ENCODE results near the gene CLIP2. TPM values are rescaled to one million over a fixed set of nuclear protein-coding genes. Genes with fewer than 3 reads are reported as not detected.
"Not testable (repeated sequence)": the region's sequence is repeated elsewhere in the genome, so short reads cannot be mapped to it uniquely, and the experiment has no call there.

The CLIP2 gene
- total RNA-seq, 4 donors from 2014 or later = 35.4 to 212 (median 76.6) TPM

DNA sequence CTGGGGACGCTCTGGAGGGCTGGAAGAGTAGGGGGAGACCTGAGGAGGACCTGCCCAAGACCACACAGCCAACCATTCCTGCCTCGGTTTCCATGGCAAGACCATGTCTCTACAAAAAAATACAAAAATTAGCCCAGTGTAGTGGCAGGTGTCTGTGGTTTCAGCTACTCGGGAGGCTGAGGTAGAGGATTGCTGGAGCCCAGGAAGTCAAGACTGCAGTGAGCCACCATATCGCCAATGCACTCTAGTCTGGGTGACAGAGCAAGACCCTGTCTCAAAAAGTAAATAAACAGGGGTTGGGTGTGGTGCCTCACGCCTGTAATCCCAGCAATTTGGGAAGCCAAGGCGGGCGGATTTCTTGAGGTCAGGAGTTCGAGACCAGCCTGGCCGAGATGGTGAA lies 48.7 kb downstream of the CLIP2 start:
- H3K4me1 ChIP-seq = no peaks in the 10 kb centered on the region

DNA sequence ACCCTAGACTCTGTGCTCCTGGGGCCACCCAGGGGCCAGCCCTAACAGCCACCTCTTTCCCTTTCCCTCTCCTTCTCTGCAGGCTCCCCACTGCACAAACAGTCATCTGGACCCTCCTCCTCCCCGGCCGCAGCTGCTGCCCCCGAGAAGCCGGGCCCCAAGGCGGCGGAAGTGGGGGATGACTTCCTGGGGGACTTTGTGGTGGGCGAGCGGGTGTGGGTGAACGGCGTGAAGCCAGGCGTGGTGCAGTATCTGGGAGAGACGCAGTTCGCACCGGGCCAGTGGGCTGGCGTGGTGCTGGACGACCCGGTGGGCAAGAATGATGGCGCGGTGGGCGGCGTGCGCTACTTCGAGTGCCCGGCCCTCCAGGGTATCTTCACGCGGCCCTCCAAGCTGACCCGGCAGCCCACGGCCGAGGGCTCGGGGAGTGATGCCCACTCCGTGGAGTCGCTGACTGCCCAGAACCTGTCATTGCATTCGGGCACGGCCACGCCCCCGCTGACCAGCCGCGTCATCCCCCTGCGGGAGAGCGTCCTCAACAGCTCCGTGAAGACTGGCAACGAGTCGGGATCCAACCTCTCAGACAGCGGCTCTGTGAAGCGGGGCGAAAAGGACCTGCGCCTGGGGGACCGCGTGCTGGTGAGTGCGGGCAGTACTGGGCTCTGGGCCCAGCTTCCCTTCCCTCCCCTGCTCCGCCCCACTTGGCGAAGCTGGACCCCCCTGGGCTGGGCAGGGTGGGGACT lies 49.3 kb downstream of the CLIP2 start:
- TF ChIP-seq, protein P1, sequence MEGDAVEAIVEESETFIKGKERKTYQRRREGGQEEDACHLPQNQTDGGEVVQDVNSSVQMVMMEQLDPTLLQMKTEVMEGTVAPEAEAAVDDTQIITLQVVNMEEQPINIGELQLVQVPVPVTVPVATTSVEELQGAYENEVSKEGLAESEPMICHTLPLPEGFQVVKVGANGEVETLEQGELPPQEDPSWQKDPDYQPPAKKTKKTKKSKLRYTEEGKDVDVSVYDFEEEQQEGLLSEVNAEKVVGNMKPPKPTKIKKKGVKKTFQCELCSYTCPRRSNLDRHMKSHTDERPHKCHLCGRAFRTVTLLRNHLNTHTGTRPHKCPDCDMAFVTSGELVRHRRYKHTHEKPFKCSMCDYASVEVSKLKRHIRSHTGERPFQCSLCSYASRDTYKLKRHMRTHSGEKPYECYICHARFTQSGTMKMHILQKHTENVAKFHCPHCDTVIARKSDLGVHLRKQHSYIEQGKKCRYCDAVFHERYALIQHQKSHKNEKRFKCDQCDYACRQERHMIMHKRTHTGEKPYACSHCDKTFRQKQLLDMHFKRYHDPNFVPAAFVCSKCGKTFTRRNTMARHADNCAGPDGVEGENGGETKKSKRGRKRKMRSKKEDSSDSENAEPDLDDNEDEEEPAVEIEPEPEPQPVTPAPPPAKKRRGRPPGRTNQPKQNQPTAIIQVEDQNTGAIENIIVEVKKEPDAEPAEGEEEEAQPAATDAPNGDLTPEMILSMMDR (IDR thresholded peaks at IDR 0.05) = no peak
- no peak for TF ChIP-seq POLR2A (IDR thresholded peaks at IDR 0.05)
- no peak overlapping the region for H3K4me3 ChIP-seq
- H3K36me3 ChIP-seq = peaks cover 0 to 19% (median 0%) of the 10 kb centered on the region in 3 donors
- no peaks in the 10 kb centered on the region for H3K4me1 ChIP-seq
- no peak overlapping the region for H3K27ac ChIP-seq
- DNase-seq = no peak
- no peaks in the 10 kb centered on the region for H3K9me3 ChIP-seq
- no peaks in the 10 kb centered on the region for H3K27me3 ChIP-seq

More for the DNA sequence above, 48.7 kb downstream of the CLIP2 start:
- H3K27ac ChIP-seq = no peak overlapping the region
- H3K4me3 ChIP-seq = no peak overlapping the region
- H3K36me3 ChIP-seq = peaks cover 0 to 19% (median 0%) of the 10 kb centered on the region in 3 donors
- TF ChIP-seq, protein P1 (IDR thresholded peaks at IDR 0.05) = no peak
- no peak for TF ChIP-seq POLR2A (IDR thresholded peaks at IDR 0.05)
- H3K9me3 ChIP-seq = no peaks in the 10 kb centered on the region
- H3K27me3 ChIP-seq = no peaks in the 10 kb centered on the region
- DNase-seq = no peak

DNA sequence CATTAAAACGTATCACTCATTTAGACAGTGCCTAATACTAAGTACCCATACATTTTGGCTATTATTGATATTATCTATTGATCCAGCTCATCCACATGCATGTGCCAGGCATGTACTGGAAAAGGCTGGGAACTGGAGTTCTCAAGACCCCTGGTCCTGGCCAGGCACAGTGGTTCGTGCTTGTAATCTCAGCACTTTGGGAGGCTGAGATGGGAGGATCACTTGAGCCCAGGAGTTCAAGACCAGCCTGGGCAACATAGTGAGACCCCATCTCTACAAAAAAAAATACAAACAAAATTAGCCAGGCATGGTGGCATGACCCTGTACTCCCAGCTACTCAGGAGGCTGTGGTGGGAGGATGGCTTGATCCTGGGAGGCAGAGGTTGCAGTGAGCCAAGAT lies 50.4 kb downstream of the CLIP2 start:
- H3K4me3 ChIP-seq, H3K27me3 ChIP-seq, H3K4me1 ChIP-seq, DNase-seq, H3K9me3 ChIP-seq, H3K27ac ChIP-seq: not testable (repeated sequence)
- peaks cover 0 to 19% (median 0%) of the 10 kb centered on the region in 3 donors for H3K36me3 ChIP-seq

DNA sequence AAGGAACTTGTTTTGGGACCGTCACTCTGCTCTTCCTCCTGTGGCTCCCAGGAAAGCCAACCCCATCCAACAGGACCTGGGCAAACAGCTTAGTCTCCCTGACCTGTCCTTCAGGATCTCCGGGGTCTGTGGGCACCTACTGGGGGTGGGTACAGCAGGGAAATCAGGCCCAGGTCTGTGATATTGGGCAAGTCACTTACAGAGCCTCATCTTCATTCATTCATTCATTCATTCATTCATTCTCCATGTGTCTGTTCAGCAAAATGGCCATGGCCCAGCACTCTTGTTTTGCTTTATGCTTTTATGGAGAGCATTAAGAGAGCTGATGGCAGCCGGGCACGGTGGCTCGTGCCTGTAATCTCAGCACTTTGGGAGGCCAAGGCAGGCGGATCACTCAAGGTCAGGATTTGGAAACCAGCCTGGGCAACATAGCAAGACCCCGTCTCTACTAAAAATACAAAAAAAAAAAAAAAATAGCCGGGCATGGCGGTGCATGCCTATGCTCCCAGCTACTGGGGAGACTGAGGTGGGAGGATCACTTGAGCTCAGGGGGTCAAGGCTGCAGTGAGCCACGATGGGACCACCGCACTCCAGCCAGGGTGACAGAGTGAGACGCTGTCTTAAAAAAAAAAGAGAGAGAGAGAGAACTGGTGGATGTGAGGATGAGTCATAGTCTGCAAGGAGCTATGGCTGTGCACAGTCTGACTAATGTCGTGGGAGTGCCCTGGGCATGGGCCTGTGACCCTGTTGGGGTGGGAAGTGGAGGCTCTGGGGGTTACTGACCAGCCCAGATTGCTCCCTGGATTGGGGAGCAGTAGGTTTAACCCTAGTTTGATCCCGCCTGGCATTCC lies 54.3 kb downstream of the CLIP2 start:
- Histone ChIP-seq H3K36me3 (peaks cover 0 to 23% (median 0%) of the 10 kb centered on the region in 3 donors), H3K27me3 (no peaks in the 10 kb centered on the region), H3K9me3 (no peaks in the 10 kb centered on the region), H3K4me3 (no peak overlapping the region), H3K4me1 (no peaks in the 10 kb centered on the region), H3K27ac (no peak overlapping the region)
- DNase-seq = no peak
- no peak for TF ChIP-seq POLR2A (IDR thresholded peaks at IDR 0.05)
- TF ChIP-seq, protein P1 (IDR thresholded peaks at IDR 0.05) = no peak

DNA sequence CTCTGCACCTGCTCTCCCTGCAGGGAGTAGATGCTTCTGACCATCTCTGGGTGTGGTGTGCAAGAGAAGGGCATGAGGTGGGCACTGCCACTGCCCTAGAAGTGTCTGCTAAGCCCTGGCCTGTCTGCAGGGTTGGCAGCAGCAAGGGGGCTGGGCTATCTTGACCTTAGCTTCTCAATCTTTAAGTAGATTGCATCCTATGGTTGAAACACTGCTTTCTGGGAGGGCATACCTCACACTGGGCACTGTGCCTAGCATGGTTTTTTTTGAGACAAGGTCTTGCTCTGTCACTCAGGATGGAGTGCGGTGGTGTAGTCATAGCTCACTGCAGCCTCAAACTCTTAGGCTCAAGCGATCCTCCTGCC lies 54.9 kb downstream of the CLIP2 start:
- Histone ChIP-seq H3K4me3 (no peak overlapping the region), H3K36me3 (peaks cover 0 to 17% (median 0%) of the 10 kb centered on the region in 3 donors), H3K4me1 (no peaks in the 10 kb centered on the region), H3K9me3 (no peaks in the 10 kb centered on the region), H3K27me3 (no peaks in the 10 kb centered on the region), H3K27ac (no peak overlapping the region)
- TF ChIP-seq, protein P1 (IDR thresholded peaks at IDR 0.05) = no peak
- TF ChIP-seq POLR2A (IDR thresholded peaks at IDR 0.05) = no peak
- DNase-seq = no peak

DNA sequence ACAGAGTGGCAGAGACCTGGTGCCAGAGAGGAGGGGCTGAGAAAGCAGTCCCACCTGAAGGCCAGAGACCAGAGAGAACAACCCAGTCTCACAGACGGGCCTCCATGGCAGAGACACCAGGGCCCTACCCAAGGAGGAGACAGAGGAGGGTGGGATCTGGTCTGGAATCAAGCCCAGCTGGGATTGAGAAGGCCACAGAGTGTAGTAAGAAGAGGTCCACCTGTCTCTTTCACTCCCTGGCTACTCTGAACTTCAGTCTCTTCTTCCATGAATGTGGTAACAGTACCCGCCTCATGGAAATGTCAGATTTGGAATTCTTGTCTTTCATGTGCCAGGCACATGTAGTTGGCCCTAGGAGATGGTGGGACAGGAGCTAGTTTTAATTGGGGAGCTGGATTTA lies 55.6 kb downstream of the CLIP2 start:
- no peak for DNase-seq
- TF ChIP-seq, protein P1 (IDR thresholded peaks at IDR 0.05) = no peak
- no peak for TF ChIP-seq POLR2A (IDR thresholded peaks at IDR 0.05)
- Histone ChIP-seq H3K4me3 (no peak overlapping the region), H3K4me1 (no peaks in the 10 kb centered on the region), H3K9me3 (no peaks in the 10 kb centered on the region), H3K36me3 (peaks cover 0 to 11% (median 0%) of the 10 kb centered on the region in 3 donors), H3K27ac (no peak overlapping the region), H3K27me3 (no peaks in the 10 kb centered on the region)

Data from Peyer's patch (tissue), 4 donors.